ENCODE results near the gene SLC35B2. TPM values are rescaled to one million over a fixed set of nuclear protein-coding genes. Genes with fewer than 3 reads are reported as not detected.

SLC35B2 gene
- total RNA-seq, 4 donors from 2014 or later: 10.7 to 35.2 (median 26.5) TPM

DNA sequence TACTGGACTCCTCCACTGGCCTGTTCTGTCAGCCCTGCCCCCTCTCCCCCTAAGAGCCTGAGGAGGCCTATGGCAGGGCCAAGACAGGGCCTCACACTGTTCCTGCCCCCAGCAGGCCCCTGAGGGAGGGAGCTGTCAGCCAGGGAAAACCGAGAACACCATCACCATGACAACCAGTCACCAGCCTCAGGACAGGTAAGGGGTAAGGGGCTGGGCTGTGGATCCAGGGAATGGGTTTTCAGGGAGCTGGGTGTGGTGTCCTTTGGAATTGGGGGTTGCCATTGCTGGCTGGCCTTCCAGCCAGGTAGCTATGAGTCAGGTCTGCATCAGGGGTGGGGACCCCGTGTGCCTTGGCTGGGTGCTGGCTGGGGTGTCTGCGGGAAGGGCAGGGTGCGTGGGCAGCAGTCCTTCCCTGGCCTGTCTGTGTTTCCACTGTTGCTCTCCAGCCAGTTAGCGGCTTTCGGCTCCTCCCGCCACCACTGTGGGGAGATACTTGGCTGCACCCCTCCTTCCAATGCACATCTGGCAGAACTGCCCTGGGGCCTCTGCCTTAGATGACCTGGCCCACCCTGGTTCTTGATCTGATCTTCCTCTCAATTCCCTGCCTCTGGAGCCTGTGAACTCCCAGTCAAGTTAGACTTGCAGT, 30.1 kb downstream of the SLC35B2 start:
- DNase-seq: no peak

DNA sequence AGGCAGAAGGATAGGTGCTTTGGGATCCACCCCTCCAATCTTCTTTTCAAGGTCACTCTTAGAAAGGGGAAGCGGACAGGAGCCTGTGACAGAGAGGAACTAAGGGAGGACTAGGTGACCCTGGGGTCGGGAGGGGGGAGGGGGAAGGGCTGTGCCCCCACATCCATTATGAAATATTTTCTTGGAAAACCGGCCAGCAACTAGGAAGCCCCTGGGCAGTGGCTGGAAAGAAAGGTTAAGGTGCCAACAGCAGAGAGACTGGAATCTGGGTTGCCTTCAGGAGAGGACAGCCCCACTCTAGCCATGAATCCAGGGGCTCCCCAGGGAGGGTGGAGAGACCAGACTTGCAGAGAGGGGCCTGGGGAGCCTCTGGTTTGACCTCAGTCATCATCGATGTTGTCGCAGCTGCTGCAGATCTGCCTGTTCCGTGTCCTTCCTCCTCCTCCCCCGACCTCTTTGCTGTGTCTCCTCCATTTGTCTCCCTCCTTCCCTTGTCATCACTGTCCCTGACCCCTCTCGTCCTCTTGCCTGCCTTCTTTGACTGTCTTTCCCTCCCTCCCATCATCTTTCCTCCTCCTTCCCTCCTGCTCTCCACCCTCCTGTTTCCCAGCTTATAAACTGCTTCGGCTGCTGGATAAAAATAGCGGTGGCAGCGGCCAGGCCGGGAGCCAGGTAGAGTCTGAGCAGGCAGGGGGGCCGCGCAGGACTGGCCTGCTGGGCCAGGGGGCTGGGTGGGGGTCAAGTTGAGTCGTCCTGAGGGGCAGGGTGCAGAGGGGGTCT, 30.8 kb downstream of the SLC35B2 start:
- Histone ChIP-seq H3K4me1 (peaks cover 0 to 56% (median 5%) of the 10 kb centered on the region in 4 donors), H3K9me3 (no peaks in the 10 kb centered on the region), H3K27ac (peak overlapping the region in 1 of 4 donors; percentile 45), H3K36me3 (no peaks in the 10 kb centered on the region), H3K27me3 (no peaks in the 10 kb centered on the region), H3K4me3 (peak overlapping the region in 1 of 4 donors; percentile 6)
- DNase-seq: no peak
- no peak for TF ChIP-seq POLR2A (IDR thresholded peaks at IDR 0.05)

More for the DNA sequence above, 30.1 kb downstream of the SLC35B2 start:
- peak overlapping the region in 1 of 4 donors; percentile 45 for H3K27ac ChIP-seq
- H3K27me3 ChIP-seq: no peaks in the 10 kb centered on the region
- peak overlapping the region in 1 of 4 donors; percentile 6 for H3K4me3 ChIP-seq
- TF ChIP-seq POLR2A (IDR thresholded peaks at IDR 0.05): no peak
- TF ChIP-seq, protein P1, sequence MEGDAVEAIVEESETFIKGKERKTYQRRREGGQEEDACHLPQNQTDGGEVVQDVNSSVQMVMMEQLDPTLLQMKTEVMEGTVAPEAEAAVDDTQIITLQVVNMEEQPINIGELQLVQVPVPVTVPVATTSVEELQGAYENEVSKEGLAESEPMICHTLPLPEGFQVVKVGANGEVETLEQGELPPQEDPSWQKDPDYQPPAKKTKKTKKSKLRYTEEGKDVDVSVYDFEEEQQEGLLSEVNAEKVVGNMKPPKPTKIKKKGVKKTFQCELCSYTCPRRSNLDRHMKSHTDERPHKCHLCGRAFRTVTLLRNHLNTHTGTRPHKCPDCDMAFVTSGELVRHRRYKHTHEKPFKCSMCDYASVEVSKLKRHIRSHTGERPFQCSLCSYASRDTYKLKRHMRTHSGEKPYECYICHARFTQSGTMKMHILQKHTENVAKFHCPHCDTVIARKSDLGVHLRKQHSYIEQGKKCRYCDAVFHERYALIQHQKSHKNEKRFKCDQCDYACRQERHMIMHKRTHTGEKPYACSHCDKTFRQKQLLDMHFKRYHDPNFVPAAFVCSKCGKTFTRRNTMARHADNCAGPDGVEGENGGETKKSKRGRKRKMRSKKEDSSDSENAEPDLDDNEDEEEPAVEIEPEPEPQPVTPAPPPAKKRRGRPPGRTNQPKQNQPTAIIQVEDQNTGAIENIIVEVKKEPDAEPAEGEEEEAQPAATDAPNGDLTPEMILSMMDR (IDR thresholded peaks at IDR 0.05): no peak
- H3K9me3 ChIP-seq: no peaks in the 10 kb centered on the region
- peaks cover 0 to 49% (median 3%) of the 10 kb centered on the region in 4 donors for H3K4me1 ChIP-seq
- H3K36me3 ChIP-seq: no peaks in the 10 kb centered on the region

DNA sequence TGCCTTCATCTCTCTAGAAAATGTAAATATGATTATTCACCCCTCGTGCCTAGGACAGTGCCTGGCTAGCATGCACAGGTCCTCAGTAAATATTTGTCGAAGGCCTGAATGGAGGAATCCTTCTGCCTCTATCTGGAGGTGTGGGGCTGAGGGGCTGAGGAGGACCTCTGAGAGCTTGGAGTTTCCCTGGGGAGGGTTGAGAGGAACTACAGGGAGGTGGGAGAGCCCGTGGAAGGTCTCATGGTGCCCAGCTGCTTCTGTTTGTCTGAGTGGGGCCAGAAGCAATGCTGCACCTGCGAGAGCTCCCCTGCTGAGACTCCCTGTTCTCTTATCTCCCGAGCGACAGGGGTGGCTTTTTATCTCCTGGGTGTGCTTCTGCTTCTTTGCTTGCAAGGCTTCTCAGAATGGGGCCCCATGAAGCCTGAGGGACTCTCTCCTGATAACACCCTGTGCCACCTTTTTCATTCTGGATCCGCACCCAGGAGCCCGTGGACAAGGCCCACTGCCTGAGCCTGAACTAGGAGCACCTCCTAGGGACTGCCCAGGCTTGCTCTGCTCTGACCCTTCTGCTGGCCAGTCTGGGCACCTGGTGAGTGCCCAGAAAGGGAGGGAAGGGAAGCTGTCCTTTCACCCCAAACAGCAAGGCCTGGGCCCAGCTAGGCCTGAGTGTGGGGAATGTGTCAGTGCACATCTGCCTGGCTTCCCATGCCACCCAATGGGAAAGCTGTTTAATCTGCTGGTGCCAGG, 31.6 kb downstream of the SLC35B2 start:
- Histone ChIP-seq H3K27ac (peak overlapping the region in 1 of 4 donors; percentile 45), H3K9me3 (no peaks in the 10 kb centered on the region), H3K4me3 (no peak overlapping the region), H3K36me3 (no peaks in the 10 kb centered on the region), H3K4me1 (peaks cover 0 to 62% (median 5%) of the 10 kb centered on the region in 4 donors), H3K27me3 (no peaks in the 10 kb centered on the region)
- peak in 1 of 3 donors; percentile 21 for DNase-seq
- no peak for TF ChIP-seq POLR2A (IDR thresholded peaks at IDR 0.05)
- TF ChIP-seq, protein P1 (IDR thresholded peaks at IDR 0.05): no peak

DNA sequence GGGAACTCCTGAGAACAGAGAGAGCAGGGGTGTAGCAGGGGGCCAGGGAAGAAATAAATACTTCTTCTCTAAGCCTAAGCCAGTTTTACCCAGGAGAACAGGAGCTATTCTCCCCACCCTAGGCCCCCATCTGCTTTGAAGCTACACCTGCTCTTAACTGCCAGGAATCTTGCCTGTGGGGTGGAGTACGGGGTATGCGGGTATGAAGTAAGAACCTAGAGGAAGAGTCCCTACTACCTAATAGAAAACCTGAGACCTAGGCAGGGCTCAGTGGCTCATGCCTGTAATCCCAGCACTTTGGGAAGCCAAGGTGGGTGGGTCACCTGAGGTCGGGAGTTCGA, 32.4 kb downstream of the SLC35B2 start:
- TF ChIP-seq, protein P1 (IDR thresholded peaks at IDR 0.05): no peak
- TF ChIP-seq POLR2A (IDR thresholded peaks at IDR 0.05): no peak
- Histone ChIP-seq H3K27me3 (no peaks in the 10 kb centered on the region), H3K9me3 (no peaks in the 10 kb centered on the region), H3K4me3 (no peak overlapping the region), H3K27ac (no peak overlapping the region), H3K4me1 (peaks cover 0 to 63% (median 6%) of the 10 kb centered on the region in 4 donors), H3K36me3 (no peaks in the 10 kb centered on the region)
- no peak for DNase-seq

DNA sequence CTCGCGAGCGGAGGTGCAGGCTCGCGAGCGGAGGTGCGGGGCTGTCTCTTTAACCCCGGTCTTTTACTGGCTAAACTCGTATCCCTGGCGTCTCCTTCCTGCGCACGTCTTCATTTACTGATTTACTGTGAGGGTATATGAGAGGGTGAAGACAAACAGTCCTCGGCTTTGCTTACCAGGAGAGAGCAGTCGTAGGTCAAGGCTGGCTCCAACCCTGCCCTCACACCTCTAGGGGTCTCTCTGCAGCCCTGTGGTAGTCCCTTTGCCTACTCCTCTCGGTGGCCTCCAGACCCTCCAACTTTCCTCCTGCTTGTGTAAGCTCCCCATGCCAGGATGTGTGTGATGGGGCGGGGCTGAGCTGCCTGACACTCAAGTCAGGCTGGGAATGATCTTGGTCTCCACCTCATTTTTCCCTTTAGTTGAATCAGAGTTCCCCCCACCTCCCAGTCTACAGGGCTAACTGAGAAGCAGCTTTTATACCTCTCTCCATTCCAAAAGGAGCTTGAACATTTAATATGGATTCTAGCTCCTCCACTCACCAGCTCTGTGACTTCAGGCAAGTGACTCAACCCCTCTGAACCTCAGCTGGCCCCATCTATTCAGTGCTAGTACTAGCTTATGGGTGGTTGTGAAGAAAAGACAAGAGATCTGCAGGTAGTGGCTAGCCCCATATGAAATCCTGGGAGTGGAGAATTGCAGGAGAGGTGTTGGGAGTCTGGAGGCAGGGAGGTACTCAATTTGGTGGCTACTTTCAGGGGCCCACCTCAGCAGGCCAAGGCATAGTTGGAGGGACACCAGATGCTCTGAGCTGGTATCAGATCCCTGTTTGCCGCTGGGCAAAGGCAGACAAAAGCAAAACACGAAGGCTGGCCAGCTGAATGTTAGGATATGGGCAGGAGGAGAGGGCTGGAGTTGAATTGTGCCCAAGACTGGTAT, 33.0 kb downstream of the SLC35B2 start:
- Histone ChIP-seq H3K27me3 (no peaks in the 10 kb centered on the region), H3K27ac (peak overlapping the region in 3 of 4 donors; percentile 61 to 72 (median 70)), H3K36me3 (no peaks in the 10 kb centered on the region), H3K9me3 (no peaks in the 10 kb centered on the region), H3K4me3 (peak overlapping the region; percentile 53 to 78 (median 67)), H3K4me1 (peaks cover 0 to 68% (median 9%) of the 10 kb centered on the region in 4 donors)
- TF ChIP-seq POLR2A (IDR thresholded peaks at IDR 0.05): no peak
- TF ChIP-seq, protein P1 (IDR thresholded peaks at IDR 0.05): no peak
- DNase-seq: no peak
